Hepatic stellate cell (primary cell): Measurements from ENCODE around the gene ULK3.
"Not testable (repeated sequence)": the region's sequence is repeated elsewhere in the genome, so short reads cannot be mapped to it uniquely, and the experiment has no call there.

Experiments
- DNase-seq: peaks from one replicate; pipeline ENCODE4 v3.0.0; 2011; ENCODE audit warnings: low spot score

Gene ULK3, protein sequence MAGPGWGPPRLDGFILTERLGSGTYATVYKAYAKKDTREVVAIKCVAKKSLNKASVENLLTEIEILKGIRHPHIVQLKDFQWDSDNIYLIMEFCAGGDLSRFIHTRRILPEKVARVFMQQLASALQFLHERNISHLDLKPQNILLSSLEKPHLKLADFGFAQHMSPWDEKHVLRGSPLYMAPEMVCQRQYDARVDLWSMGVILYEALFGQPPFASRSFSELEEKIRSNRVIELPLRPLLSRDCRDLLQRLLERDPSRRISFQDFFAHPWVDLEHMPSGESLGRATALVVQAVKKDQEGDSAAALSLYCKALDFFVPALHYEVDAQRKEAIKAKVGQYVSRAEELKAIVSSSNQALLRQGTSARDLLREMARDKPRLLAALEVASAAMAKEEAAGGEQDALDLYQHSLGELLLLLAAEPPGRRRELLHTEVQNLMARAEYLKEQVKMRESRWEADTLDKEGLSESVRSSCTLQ

DNA sequence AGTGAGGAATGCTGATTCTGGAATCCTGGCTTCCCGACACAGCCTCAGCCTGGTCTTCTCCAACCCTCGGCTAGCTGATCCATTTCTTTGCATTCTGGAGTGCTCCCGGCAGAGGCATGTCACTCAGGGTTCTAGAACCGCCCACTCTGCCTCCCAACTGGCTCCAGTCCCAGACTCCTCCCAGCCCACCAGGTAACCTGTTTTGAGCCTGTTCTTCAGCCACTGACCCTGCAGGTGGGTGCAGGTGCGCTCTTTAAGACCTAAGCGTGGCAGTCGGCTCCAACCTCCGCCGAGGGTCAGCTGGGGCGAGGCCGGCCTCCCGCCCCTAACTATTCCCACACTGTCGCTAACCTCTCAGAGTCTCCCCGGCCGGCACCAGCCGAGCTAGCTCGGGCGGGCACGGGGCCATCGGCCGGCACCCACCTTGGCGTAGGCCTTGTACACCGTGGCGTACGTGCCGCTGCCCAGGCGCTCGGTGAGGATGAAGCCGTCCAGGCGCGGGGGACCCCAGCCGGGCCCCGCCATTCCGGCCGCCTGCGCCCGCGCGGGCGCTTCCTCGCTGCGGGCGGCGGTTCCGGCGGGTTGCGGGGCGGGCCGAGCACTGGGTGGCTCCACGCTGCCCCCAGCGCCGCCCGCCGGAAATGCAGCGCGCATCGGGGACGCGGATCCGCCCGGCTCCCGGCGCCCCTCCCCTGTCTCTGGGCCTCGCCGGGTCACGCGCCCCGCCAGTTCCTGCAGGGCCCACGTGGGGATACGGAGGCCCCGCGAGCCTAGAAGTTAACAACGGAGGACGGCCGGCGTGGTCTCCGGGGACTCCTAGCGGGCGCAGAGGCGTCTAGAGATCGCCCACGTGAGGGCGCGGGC, at the start of gene ULK3:
TSS of gene ULK3 (minus strand) at position 576 of the 864 bp plus-strand sequence. CDS start at position 525, 51 bp downstream.
- peak; percentile 97 for DNase-seq

DNA sequence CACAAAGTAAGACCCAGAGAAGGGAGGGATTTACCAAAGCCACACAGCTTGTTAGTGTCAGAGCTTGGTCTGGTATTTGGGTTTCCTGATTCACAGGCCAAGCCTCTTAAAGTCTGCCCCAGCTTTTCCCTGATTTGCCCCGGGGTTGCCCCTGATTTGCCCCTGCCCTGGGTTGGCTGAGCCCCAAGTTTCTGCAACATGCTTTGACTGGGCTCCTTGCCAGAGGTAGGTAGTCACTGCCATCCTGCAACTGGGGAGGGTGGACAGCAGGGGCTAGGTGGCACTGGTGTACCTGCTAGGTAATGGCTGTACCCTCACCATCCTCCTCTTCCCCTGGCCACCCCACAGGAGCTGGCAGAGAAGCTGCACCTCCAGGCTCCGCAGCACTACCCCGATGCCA, 49.4 kb upstream of the ULK3 start:
- DNase-seq, result no peak

DNA sequence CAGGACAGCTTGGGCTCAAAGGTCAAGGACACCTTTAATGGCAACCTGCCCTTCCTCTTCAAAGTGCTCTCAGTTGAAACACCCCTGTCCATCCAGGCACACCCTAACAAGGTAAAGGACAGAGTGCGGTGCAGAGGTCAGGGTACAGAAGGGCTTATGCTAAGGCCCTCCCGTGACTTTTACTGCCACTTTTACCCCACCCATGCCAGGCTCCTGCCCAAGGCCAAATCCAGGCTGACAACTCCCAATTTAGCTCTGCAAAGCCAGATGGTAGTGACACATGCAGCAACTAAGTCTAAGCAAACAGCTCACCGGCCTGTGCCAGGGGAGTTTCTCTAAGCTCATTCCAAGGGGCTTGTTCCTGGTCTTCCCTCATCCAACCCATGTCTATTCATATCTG, 48.5 kb upstream of the ULK3 start:
- DNase-seq, result no peak

DNA sequence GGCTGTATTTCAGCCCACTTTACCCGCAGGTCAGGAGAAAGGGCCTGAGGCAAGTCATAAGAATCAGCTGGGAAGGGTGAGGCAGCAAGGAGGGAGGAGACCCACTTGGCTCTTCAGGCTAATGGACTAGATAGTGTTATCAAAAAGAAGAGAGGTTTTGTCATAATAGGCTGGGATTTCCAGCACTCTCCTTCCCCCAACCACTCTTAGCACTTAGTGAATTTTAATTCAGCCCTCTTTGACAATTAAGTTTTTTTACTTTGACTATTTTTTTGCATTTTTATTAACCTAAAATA, 47.7 kb upstream of the ULK3 start:
- no peak for DNase-seq

DNA sequence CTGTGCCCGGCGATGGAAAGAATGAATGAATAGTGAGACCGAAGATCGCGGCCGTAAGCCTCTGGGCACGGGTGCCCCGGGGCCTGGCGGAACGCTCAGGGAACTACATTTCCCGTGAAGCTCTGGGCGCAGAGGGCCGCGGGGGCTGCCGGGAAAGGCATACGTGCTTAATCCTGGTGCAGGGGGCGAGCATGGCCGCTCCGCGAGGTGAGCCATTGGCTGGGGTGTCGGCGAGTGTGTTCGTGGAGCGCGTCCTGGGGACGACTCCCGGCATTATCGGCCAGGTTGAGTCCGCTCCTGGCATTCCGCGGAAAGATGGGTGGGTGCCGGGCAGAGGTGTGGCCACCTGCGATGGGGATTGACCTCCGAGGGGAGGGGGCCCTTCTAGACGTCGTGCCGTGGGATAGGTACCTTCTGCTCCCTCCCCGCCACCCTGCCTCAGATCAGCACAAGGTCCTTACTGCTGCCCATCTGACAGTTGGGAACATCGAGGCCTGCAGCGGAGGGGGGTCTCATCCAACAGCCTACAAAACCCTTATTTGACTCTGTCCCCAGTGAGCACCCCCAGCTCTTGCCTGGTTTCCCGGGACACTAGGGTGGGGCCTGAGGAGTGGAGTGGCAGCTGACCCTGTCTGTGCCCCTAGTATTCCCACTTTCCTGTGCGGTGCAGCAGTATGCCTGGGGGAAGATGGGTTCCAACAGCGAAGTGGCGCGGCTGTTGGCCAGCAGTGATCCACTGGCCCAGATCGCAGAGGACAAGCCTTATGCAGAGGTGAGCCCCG, 47.1 kb upstream of the ULK3 start, which contains the start of gene MPI:
TSS of gene MPI (plus strand) at position 160 of the 782 bp plus-strand sequence. CDS start at position 192, 32 bp downstream.
- peak; percentile 96 for DNase-seq

DNA sequence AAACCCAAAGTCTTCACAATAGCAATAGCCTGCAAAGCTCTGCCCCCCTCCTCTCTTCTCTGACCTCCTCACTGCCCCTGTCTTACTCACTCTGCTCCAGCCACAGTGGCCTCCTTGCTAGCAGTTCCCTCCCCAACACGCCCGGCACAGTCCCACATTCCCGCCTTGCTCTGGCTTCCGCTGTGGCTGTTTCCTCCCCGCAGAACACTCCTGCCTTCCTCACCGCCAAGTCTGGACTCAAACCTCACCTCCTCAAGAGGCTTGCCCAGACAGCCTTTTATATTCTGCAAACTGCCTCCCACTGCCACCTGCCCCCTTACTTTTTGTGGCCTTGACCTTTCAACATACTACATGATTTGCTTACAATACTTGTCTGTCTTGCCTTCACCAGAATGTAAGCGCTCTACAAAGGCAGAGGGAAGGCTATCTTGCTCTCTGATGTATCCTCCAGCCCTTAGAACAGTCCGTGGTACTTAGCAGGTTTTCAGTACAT, 46.5 kb upstream of the ULK3 start:
- peak; percentile 75 for DNase-seq

DNA sequence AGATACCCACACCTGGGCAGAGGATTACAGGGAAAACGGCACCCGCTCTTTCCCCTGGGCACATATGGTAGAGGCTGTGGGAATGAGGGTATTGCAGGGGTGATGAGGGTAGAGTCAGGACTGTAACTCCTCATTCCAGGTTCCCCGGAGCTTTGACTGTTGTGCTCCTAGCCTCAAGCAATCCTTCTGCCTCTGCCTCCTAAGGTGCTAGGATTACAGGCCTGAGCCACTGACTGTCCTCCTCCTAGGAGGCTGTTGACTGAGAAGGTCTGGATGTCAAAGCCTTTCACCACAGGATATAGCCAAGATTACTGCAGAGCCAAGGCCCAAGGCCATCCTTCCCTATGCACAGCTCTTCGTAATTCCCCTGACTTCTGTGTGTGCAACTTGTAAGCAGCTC, 45.8 kb upstream of the ULK3 start:
- DNase-seq, result no peak

DNA sequence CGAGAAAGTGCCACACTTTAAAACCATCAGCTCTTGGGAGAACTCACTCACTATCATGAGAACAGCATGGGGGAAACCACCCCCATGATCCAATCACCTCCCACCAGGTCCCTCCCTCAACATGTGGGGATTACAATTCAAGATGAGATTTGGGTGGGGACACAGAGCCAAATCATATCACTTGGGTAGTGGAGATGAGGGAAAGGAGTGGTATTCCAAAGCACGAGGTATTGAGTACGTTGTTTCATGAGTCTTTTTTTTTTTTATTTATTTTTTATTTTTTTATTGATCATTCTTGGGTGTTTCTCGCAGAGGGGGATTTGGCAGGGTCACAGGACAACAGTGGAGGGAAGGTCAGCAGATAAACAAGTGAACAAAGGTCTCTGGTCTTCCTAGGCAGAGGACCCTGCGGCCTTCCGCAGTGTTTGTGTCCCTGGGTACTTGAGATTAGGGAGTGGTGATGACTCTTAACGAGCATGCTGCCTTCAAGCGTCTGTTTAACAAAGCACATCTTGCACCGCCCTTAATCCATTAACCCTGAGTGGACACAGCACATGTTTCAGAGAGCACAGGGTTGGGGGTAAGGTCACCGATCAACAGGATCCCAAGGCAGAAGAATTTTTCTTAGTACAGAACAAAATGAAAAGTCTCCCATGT, 44.7 kb upstream of the ULK3 start:
- not testable (repeated sequence) for DNase-seq

DNA sequence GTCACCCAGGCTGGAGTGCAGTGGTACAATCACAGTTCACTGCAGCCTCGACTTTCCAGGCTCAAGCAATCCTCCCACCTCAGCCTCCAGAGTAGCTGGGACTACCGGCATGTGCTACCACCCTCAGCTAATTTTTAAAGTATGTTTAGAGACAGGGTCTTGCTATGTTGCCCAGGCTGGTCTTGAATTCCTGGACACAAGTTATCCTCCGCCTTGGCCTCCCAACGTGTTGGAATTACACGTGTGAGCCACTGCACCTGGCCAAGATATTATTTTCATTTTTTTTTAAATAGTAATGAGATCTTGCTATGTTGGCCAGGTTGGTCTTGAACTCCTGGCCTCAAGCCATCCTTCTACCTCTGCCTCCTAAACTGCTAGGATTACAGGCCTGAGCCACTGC, 42.5 kb upstream of the ULK3 start:
- DNase-seq, result no peak

DNA sequence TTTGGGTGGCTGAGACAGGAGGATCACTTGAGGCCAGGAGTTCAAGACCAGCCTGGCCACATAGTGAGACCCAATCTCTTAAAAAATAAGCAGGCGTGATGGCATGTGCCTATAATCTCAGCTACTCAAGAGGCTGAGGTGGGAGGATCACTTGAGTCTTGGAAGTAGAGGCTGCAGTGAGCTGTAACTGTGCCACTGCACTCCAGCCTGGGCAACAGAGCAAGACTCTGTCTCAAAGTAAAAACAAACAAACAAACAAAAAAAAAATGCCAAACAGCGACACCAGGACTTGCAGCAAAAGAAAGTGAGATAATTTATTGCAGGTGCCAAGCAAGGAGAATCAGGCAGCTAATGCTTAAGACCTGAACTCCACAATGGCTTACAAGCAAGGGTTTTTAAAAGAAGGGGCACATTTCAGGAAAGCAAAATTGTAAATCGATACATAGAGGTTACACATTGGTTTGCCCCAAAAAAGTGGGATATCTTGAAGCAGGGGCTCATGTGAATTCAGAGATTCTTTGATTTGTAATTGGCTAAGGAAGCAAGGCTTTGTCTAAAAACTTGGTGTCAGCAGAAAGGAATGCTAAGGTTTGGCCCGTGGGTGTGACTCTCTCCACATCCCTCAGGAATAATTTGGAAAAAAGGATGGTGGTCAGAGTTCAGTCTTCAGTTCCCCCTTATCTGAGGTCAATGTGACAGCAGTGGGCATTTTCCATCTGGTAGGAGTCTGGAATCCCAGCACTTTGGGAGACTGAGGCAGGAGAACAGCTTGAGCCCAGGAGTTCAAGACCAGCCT, 41.7 kb upstream of the ULK3 start:
- DNase-seq, result no peak

DNA sequence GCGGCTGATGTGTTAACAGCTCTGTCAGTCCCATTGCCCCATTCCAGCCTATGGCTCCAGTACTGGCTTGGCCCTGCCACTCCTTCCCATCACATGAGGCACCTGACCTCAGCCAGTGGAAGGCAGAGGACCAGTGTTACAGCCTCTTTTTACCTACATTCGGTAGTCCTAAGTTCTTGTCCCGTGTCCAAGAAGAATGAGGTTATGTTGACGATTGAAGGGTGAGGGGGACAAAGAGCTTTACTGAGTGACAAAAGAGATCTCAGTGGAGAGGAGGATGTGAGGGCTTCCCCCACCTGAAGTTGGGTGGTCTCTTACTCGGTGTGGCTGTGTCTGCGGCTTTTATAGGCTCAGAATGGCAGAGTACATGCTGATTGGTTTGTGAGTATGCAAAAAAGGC, 39.6 kb upstream of the ULK3 start:
- DNase-seq, result no peak

DNA sequence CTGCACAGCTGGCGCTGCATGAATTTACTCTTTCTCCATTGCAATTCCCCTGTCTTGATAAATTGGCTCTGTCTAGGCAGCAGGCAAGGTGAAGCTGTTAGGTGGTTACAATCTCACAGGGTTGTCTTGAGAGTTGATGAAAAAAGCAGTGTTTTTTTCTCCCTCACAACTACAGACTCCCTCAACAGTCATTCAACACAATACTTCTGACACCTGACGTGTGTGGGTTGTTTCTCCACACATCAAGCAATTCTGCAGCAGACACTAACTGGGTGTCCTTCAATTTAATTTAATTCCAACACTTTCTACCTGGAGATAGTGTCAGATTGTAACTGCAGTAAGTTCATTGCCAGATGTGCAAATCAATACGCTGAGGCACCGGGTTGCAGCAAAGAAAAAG, 35.3 kb upstream of the ULK3 start:
- no peak for DNase-seq

DNA sequence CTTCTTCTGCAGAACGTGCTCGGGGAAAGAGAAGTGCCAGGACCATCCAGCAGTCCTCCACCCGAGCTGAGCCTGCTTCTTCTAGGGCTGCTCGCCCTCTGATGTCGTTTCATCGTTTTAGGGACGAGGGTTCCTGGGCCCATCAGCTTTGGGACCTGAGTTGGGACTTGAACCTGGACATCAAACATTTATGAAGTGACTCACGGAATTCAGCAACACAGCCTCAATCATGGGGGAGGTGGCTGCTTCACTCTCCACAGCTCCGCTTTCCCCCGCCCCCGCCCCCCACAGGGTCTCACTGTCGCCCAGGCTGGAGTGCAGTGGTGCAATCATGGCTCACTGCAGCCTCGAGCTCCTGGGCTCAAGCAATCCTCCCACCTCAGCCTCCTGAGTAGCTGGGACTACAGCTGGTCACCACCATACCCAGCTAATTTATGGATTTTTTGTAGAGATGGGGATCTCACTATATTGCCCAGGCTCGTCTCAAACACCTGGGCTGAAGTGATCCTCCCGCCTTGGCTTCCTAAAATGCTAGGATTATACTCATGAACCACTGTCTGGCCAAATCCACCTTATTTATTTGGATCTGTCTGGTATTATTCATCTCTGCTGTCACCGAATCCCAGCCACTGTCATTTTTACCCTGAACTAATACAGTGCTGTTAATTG, 30.9 kb upstream of the ULK3 start:
- DNase-seq, result peak; percentile 30

DNA sequence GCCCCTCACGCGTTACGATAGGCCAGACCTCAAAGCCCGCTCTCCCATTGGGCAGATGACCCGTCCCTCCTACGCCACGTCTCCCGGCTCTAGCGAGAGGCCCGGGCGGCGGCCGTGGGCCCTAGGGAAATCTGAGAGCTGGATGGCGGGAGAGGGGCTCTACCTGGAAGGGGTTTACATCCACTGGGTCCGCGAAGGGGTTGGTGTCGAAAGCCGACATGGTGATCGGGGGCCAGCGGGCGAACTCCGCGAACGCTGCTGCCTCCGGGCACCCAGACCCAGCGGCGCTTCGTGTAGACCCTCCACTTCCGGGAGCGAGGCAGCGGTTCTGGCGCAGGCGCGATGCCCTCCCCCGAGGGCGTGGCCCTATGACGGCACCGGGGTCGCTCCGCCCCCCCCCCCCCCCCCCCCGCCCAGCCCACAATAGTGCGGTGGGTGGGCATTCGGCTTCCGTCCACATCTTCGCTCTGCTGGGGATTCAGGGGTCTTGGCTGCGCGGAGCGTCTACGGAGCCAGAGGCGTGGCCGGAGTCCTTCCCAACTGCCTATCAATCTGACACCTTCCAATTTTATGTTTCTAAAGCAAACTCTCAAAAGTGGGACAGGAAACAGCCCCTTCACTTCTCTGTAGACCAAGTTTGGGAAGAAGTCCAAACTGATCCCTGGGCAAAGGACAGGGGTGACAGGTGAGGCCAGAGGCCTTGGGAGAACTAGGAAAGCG, 30.2 kb upstream of the ULK3 start, which contains the start of gene SCAMP2:
TSS of gene SCAMP2 (minus strand) at position 330 of the 720 bp plus-strand sequence. CDS start at position 220, 110 bp downstream.
- DNase-seq, result peak; percentile 99

DNA sequence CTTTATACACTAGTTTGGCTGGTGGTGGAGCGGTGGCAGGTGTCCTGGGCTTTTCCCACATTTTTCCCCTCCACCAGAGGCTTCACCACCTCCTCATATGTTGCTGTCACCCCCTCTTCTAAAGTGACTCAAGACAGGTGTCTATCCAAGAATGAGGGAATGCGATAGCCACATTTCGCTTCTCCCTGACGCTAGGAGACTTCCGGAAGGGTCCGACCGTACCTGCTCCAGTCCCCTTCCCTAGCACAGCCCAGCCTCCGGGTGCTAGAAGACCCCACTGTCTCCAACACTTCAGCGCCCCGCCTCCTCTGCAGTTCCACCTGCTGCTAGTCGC, 29.7 kb upstream of the ULK3 start:
- no peak for DNase-seq

DNA sequence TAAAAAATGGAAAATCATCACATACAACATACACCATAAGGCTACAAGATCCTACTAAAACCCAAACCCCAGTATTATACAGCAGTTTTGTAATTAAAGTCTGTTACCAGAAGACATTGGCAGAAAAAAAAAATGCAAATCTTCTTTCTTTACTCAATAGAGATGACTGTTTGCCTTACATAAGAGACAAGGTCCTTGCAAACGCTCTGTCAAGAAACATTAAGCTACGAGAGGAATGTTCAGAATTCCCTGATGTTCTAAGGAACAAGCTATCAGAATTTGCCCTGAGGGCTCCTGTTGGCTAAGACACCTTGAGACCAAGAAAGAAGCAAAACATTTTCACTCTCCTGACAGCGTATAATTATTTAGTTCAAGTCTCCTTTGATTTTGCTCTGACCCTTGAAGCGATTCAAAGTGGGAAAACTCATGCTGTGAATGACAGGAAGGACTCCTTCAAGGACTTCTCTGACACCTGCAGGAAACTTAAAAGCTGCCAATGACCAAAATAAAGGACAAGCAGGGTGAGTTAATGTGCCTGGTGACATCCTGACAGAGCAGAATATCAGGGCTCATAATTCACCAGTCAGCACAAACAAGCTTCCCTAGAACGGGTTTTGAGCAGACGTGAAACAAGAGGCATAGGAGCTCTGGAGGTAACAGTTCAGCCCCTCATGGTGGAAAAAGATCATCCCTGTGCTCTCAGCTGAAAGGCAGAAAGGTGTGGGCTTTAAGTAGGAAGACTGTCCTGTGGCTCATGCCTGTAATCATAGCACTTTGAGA, 27.7 kb upstream of the ULK3 start:
- no peak for DNase-seq

DNA sequence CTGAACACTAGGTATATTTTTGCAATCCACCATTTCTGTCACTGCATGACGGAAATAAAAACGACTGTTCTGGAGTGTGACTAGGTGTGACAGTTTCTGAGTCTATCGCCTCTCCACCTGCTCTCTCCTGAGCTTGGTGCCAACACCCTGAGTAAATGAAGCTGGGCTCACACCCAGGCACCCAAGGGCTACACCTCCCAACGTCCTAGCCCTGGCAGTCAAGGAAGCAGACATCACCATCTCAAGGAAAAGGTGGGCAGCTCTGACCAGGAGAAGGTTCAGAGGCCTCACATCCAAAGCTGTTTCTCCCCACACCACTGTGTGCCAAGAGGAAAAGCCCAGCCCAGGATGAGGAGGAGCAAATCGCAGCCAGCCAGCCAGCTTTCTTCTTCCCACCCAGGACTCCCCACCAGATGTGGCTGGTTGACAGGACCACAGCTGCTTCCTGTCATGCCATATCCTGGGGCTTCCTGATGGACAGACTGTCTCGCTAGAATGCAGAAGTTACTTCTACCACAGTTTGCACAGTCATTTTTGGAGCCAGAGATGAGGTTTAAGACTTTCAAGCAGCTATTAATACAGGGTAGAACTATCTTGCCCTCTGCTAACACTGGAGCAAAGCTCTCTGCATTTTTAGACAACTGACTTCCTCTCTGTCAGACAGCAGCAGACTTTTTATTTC, 26.9 kb upstream of the ULK3 start:
- peak; percentile 20 for DNase-seq

DNA sequence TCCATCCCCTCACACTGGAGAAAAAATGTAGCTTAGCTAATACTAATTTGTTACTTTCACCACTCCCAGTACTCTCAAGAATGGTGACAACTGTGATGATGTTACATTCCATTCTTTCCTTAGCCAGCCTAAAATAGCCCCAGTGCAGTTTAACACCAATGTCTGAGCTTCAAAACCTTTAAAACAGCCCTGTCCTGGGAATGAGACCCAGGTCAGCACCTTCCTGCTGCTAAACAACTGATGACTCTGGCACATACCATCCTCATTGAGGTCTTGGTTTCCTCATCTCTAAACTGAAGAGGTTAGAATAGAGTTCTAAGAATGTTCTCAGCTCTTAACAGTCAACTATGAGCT, 26.4 kb upstream of the ULK3 start:
- no peak for DNase-seq
